Central memory CD8-positive, alpha-beta T cell (primary cell): ENCODE data around the gene PC.

Source experiments
- ATAC-seq: fragments of 150-1000 bp; cut with Tn5 transposase; replicated peaks from 2 replicates; pipeline ENCODE4 v1.10.0; 2022; ENCODE audit warnings: mild to moderate bottlenecking, moderate FRiP score, moderate number of reproducible peaks; ENCODE audit not compliant: poor library complexity, severe bottlenecking; ENCODE audit errors: extremely low read depth
- DNase-seq, 2 donors: peaks; one replicate each; pipeline ENCODE4 v3.0.0; 2021; ENCODE audit warnings: low spot score in 2 of 2
- H3K27ac Mint-ChIP-seq: one replicate; pipeline ENCODE4 v1.8.0; 2022; ENCODE audit warnings: low read depth, mild to moderate bottlenecking, moderate library complexity, mixed read lengths
- H3K27me3 Mint-ChIP-seq: one replicate; pipeline ENCODE4 v1.8.0; 2022; ENCODE audit warnings: mixed read lengths
- H3K36me3 Mint-ChIP-seq: one replicate; pipeline ENCODE4 v1.8.0; 2022; ENCODE audit warnings: mild to moderate bottlenecking, moderate library complexity, mixed read lengths; ENCODE audit not compliant: insufficient read depth
- H3K4me1 Mint-ChIP-seq: one replicate; pipeline ENCODE4 v1.8.0; 2022; ENCODE audit warnings: mixed read lengths
- H3K4me3 Mint-ChIP-seq: one replicate; pipeline ENCODE4 v1.8.0; 2022; ENCODE audit warnings: mild to moderate bottlenecking, moderate library complexity, mixed read lengths
- H3K9me3 Mint-ChIP-seq: one replicate; pipeline ENCODE4 v1.8.0; 2022; ENCODE audit warnings: mixed read lengths

Gene PC

GRCh38 chr11:66868082-66868725, 90.0 kb downstream of the PC start:
- no peak for ATAC-seq
- Mint-ChIP-seq H3K4me3 (no peak overlapping the region), H3K27me3 (no peaks in the 10 kb centered on the region), H3K27ac (no peak overlapping the region), H3K36me3 (no peaks in the 10 kb centered on the region), H3K4me1 (peaks cover 5% of the 10 kb centered on the region), H3K9me3 (no peaks in the 10 kb centered on the region)
- no peak for DNase-seq

DNA sequence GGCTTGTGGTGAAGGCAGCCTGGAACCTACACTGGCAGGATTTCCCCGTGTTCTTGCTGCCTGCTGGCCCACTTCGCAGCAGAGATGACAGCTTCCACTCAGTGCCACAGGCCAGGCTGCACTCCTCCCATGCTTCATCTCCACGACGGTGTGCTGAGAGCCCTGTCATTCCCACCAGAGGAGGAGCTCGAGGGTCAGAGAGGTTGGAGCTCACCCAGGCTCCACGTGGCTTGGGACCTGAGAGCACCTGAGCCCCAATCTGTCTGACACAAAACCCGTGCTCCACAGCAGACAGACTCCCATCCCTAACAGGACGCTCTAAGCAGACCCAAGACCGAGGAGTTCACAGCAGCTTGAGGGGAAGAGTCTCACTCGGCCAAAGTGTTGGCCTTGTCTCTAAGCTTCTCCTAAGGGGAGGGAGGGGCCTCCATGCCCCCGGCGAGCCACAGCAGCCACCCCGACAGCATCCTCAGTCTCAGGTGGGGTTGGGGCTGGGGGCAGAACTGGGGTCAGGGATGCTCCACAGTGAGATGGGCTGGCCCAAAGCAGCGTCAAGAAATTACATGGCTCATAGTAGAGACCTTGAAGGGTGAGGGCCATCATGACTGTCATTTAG, 90.7 kb downstream of the PC start:
- no peak overlapping the region for H3K4me3 Mint-ChIP-seq
- H3K27me3 Mint-ChIP-seq: no peaks in the 10 kb centered on the region
- H3K4me1 Mint-ChIP-seq: peaks cover 5% of the 10 kb centered on the region
- H3K9me3 Mint-ChIP-seq: no peaks in the 10 kb centered on the region
- ATAC-seq (no peak), DNase-seq (no peak)
- H3K27ac Mint-ChIP-seq: no peak overlapping the region
- peaks cover 1% of the 10 kb centered on the region for H3K36me3 Mint-ChIP-seq

DNA sequence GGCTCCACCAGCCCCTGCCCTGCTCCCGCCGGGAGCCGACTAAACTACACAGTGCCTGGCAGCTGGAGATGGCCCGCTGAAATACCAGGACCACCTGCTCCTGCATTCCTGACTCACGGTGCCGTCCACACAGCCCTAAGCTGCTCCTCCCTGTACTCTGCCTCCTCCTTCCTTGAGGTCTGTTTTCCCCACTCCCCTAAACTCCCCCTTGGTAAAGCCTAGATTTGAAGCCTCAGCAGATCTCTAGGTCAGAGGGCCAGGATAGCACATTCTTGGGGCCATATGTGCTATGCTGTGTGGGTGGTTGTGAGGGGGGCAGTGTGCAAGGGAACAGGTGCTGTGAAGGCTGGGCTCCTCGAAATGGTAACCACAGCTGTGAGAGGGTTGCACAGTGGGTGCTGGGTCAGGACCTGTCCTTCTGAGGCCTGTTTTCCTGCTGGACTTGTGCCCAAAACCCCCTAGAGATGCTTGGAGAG, 91.6 kb downstream of the PC start:
- Mint-ChIP-seq H3K4me3 (no peak overlapping the region), H3K27ac (no peak overlapping the region), H3K27me3 (no peaks in the 10 kb centered on the region), H3K36me3 (peaks cover 1% of the 10 kb centered on the region), H3K4me1 (peaks cover 5% of the 10 kb centered on the region), H3K9me3 (no peaks in the 10 kb centered on the region)
- no peak for DNase-seq
- no peak for ATAC-seq

DNA sequence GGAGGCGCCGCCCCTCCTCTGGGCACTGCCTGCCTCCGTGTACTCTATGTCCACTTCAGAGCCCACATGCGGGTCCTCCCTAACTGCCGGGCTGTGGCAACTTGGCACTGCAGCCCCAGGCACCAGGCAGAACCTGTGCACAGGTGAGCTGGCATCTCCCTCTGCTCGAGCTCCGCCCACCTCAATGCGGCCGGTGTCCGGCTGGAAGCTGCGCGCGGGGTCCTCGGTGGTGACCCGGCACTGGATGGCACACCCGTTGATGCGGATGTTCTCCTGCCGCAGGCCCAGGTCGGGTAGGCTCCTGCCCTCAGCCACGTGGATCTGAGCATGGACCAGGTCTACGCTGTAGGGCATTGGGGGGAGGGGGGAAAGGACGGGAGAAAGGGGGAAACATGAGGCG, 92.2 kb downstream of the PC start:
- Mint-ChIP-seq H3K36me3 (peaks cover 1% of the 10 kb centered on the region), H3K4me1 (peaks cover 5% of the 10 kb centered on the region), H3K9me3 (no peaks in the 10 kb centered on the region), H3K27me3 (no peaks in the 10 kb centered on the region), H3K27ac (no peak overlapping the region), H3K4me3 (no peak overlapping the region)
- ATAC-seq (no peak), DNase-seq (no peak)

DNA sequence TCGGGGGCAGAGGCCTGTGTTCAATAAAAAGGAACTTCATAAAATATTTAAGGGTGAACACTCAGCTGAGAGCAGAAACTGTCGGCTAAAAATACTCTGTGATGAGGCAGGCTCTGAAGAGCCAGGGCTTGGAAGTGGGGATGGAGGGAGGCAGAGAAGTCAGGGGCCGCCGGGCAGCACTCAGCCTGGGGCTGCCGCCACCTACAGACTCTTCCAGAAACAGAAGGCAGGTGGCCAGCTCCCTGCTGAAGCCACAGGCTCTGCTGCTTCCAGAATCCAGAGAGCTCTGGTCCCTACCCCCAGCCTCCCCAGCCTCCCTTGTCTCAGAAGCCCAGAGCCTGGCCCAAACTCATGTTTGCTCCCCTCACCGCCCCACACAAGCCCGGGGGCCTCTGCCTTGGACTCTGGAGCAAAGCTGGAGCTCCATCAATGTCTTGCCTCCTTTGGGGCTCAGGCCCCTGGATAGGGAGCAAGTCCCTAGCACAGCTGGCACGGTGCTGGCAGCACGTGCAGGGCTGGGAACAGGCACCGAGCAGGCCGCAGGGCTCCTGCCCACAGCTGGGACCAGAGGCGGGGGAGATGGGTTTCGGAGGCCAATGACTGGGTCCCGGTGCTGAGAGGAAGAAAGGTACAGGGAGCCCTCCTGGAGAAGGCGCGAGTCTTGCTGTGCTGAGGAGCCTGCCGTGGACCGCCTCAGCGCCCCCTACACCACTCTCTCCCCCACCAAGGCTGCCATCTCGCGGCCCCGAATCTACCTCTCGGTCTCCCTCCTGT, 93.1 kb downstream of the PC start:
- DNase-seq (no peak), ATAC-seq (no peak)
- no peak overlapping the region for H3K27ac Mint-ChIP-seq
- no peaks in the 10 kb centered on the region for H3K9me3 Mint-ChIP-seq
- H3K36me3 Mint-ChIP-seq: peaks cover 1% of the 10 kb centered on the region
- no peaks in the 10 kb centered on the region for H3K27me3 Mint-ChIP-seq
- H3K4me3 Mint-ChIP-seq: no peak overlapping the region
- peaks cover 5% of the 10 kb centered on the region for H3K4me1 Mint-ChIP-seq

- Mint-ChIP-seq H3K27ac (no peak overlapping the region), H3K4me3 (no peak overlapping the region), H3K9me3 (no peaks in the 10 kb centered on the region), H3K27me3 (no peaks in the 10 kb centered on the region), H3K36me3 (peaks cover 1% of the 10 kb centered on the region), H3K4me1 (peaks cover 5% of the 10 kb centered on the region)
- DNase-seq: no peak
- ATAC-seq: no peak
Observed at GRCh38 chr11:66864172-66864901, 93.8 kb downstream of the PC start.

GRCh38 chr11:66863428-66864125, 94.6 kb downstream of the PC start:
- Mint-ChIP-seq H3K27ac (no peak overlapping the region), H3K27me3 (no peaks in the 10 kb centered on the region), H3K9me3 (no peaks in the 10 kb centered on the region), H3K4me1 (peaks cover under 1% of the 10 kb centered on the region), H3K36me3 (peaks cover 1% of the 10 kb centered on the region), H3K4me3 (no peak overlapping the region)
- DNase-seq (no peak), ATAC-seq (no peak)

GRCh38 chr11:66862559-66863037, 95.6 kb downstream of the PC start:
- ATAC-seq (no peak), DNase-seq (no peak)
- Mint-ChIP-seq H3K36me3 (peaks cover 4% of the 10 kb centered on the region), H3K27ac (no peak overlapping the region), H3K4me1 (no peaks in the 10 kb centered on the region), H3K27me3 (no peaks in the 10 kb centered on the region), H3K4me3 (no peak overlapping the region), H3K9me3 (no peaks in the 10 kb centered on the region)

- H3K27ac Mint-ChIP-seq: no peak overlapping the region
- peaks cover 5% of the 10 kb centered on the region for H3K36me3 Mint-ChIP-seq
- H3K9me3 Mint-ChIP-seq: no peaks in the 10 kb centered on the region
- no peak overlapping the region for H3K4me3 Mint-ChIP-seq
- ATAC-seq (no peak), DNase-seq (no peak)
- H3K4me1 Mint-ChIP-seq: no peaks in the 10 kb centered on the region
- no peaks in the 10 kb centered on the region for H3K27me3 Mint-ChIP-seq
Observed at GRCh38 chr11:66861774-66862558, 96.2 kb downstream of the PC start.

DNA sequence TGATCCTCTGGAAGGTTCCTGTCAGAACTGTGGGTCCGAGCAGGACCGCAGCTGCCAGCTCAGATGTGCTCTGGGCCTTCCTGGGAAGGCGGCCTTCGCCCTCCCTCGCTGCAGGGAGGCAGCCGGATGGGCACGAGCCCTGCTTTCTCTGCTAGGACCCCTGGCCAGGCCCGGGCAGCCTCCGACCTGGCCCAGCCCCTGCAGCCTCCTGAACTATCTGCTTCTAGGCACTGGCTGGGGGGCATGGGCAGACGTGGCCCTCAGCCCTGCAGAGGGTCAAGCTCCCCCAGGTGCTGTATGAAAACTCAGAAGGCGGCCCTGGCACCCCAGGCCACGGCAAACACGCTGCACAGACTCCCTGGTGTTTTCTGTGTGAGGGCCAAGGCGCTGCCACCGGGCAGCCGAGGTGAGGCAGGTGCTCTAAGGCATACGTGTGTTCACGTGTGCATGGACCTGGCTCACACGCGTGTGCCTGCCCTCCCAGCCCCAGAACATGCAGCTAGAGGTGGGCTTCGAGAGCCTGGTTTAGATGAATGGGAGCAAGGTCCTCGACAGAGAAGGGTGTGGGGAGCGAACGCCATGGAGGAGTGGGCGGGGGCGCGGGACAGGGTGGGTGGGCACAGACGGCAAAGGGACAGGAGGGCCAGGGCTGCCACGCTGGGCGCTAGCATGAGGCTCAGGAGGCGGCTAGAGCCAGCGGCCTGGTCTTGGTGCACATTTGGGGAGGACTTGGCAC, 97.0 kb downstream of the PC start:
- H3K27me3 Mint-ChIP-seq: no peaks in the 10 kb centered on the region
- peaks cover 7% of the 10 kb centered on the region for H3K36me3 Mint-ChIP-seq
- no peak overlapping the region for H3K4me3 Mint-ChIP-seq
- H3K4me1 Mint-ChIP-seq: no peaks in the 10 kb centered on the region
- ATAC-seq (no peak), DNase-seq (no peak)
- no peak overlapping the region for H3K27ac Mint-ChIP-seq
- no peaks in the 10 kb centered on the region for H3K9me3 Mint-ChIP-seq

DNA sequence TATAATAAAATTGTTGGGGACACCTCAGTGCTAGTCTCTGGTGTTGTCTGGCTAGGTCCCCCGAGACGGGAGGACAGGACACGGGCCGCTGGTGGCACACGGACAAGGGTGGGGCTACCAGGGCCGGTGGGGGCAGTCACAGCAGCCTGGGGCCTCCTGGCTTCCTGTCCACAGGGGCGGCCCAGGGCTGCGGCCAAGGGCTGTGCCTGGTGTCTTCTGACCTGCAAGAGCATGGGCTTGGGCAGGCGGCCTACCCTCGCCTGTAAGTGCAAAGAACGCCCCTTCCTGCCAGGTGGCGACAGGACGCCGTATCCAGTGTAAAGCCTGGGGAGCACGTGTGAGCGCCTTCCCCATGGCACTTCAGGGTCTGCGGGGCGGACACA, 97.7 kb downstream of the PC start:
- DNase-seq: no peak
- H3K27ac Mint-ChIP-seq: no peak overlapping the region
- H3K4me3 Mint-ChIP-seq: no peak overlapping the region
- H3K27me3 Mint-ChIP-seq: no peaks in the 10 kb centered on the region
- peaks cover 5% of the 10 kb centered on the region for H3K4me1 Mint-ChIP-seq
- H3K9me3 Mint-ChIP-seq: no peaks in the 10 kb centered on the region
- H3K36me3 Mint-ChIP-seq: peaks cover 9% of the 10 kb centered on the region
- no peak for ATAC-seq
